Heart left ventricle (tissue), 16 donors: ENCODE results near the gene GRIN1. TPM values are rescaled to one million over a fixed set of nuclear protein-coding genes. Genes with fewer than 3 reads are reported as not detected.

ENCODE experiments used
- ATAC-seq, 4 donors: fragments of 200-7000 bp; cut with Tn5 transposase; one replicate each; pipeline ENCODE4 v1.9.1; 2020 to 2022; ENCODE audit warnings: moderate library complexity in 4 of 4, mild to moderate bottlenecking in 3 of 4, moderate number of reproducible peaks in 1 of 4
- DNase-seq, 5 donors: peaks; one replicate each; pipeline ENCODE4 v3.0.0-alpha.2; 2020
- H3K27ac ChIP-seq, 12 donors: fragments of 200-600 bp; sonication (generic) in 4 of 12; one replicate each; pipeline versions ENCODE4 v1.5.0 to v1.8.0; 2016 to 2022; ENCODE audit warnings: mild to moderate bottlenecking in 2 of 12
- H3K27me3 ChIP-seq, 9 donors: fragments of 200-600 bp; sonication (generic) in 2 of 9; one replicate each; pipeline versions ENCODE4 v1.5.1 to v1.8.0; 2016 to 2022; ENCODE audit warnings: mild to moderate bottlenecking in 3 of 9
- H3K36me3 ChIP-seq, 9 donors: fragments of 200-600 bp; sonication (generic) in 2 of 9; one replicate each; pipeline versions ENCODE4 v1.5.0 to v1.8.0; 2018 to 2022; ENCODE audit warnings: mild to moderate bottlenecking in 2 of 9
- H3K4me1 ChIP-seq, 12 donors: fragments of 200-600 bp; sonication (generic) in 4 of 12; one replicate each; pipeline versions ENCODE4 v1.5.0 to v1.8.0; 2016 to 2022; ENCODE audit warnings: mild to moderate bottlenecking in 3 of 12
- H3K4me3 ChIP-seq, 12 donors: fragments of 200-600 bp; sonication (generic) in 4 of 12; one replicate each; pipeline versions ENCODE4 v1.5.0 to v1.8.0; 2017 to 2022; ENCODE audit warnings: mild to moderate bottlenecking in 9 of 12, moderate library complexity in 4 of 12
- H3K9me3 ChIP-seq, 12 donors: fragments of 200-600 bp; sonication (generic) in 4 of 12; one replicate each; pipeline versions ENCODE4 v1.5.0 to v1.8.0; 2016 to 2022; ENCODE audit warnings: mild to moderate bottlenecking in 1 of 12
- CTCF ChIP-seq, 12 donors: fragments of 200-600 bp; sonication (generic) in 4 of 12; IDR thresholded peaks; one replicate each; pipeline versions ENCODE4 v1.5.0 to v1.8.0; 2018 to 2022; ENCODE audit warnings: antibody characterized with exemption in 12 of 12, mild to moderate bottlenecking in 5 of 12
- POLR2A ChIP-seq, 2 donors: fragments of 450-650 bp; IDR thresholded peaks; one replicate each; pipeline ENCODE4 v1.6.1; 2017; ENCODE audit warnings: antibody characterized with exemption in 2 of 2, mild to moderate bottlenecking in 2 of 2, moderate library complexity in 2 of 2
- WGBS, 4 donors: extraction: QIAGEN DNeasy Blood & Tissue Kit in 2 of 4; methylation state at CpG; one replicate each; pipeline versions ENCODE4 v1.1.5 to v1.1.7; 2013 to 2018; 5-methylcytosine and 5-hydroxymethylcytosine counted together
- intact Hi-C, 10 donors: fragments of 100-400 bp; cut with DNase I; formaldehyde crosslinking; loops; one replicate each; pipeline versions ENCODE4 v1.11.1 to v1.14.2; 2022
- polyA plus RNA-seq, 2 donors: library from polyadenylated mRNA; stranded (reverse); fragments of 200-250 nt; gene quantifications; one replicate each; pipeline ENCODE4 v1.2.3, GENCODE V29; 2013
- total RNA-seq, 9 donors: library from RNA; depleted of rRNA in 2 of 9; stranded (reverse); fragments of >200 nt in 2 of 9; fragmentation: NEBNext Ultra II Directional in 3 of 9; extraction: Animal tissue kit (Norgen Biotek cat#: 25700) in 3 of 9; gene quantifications; one replicate each; pipeline versions ENCODE4 v1.1.0 to v1.2.4, GENCODE V29; 2016 to 2023
- donor health status: ischemic (EF 13 %, LVEDD 7.1; RV severe dilation, severe dysfunction).
- donor health status: healthy with polysubstance abuse.
- donor health status: DM: no; HTN: yes; CAD: no.
- donor health status: DM: no; HTN: no; CAD: no.
- donor health status: ischemic (EF 25% LVEDD 6.9; RV normal size, moderate dysfunction).
- donor health status: ischemic (EF 25% LVEDD 5.7; RV mildly dilated, moderate dysfunction).
- donor health status: healthy.
- donor health status: DM: yes; HTN: yes; CAD: no.
- donor health status: ischemic (EF 35%, LVEDD 5.7; RV mildly dilated, moderate dysfunction).
- donor health status: nonischemic (EF 11% LVEDD 7.7; RV severe dilation, severe dysfunction).
- donor health status: DM: yes; HTN: yes; CAD: no.
- donor health status: PGD.
- donor health status: ischemic (EF 29% LVEDD 5.4; RV normal size, mild dysfunction).
- donor health status: nonischemic (EF 23%, LVEDD 6.1; RV moderate dilation, normal function).

GRIN1 gene
- total and polyA plus RNA-seq, 11 donors: 0.10 TPM; not detected in 10

- WGBS, 4 donors: 80 to 87% (median 81%) methylated on average over 16 to 21 of the region's 21 CpGs
- no peak overlapping the region for H3K4me3 ChIP-seq
- DNase-seq (no peak), ATAC-seq (no peak)
- no peaks in the 10 kb centered on the region for H3K27me3 ChIP-seq
- H3K27ac ChIP-seq: no peak overlapping the region
- peaks cover 0 to 10% (median 6%) of the 10 kb centered on the region in 12 donors for H3K4me1 ChIP-seq
- intact Hi-C loops: no loop called here
- TF ChIP-seq POLR2A (IDR thresholded peaks at IDR 0.05) (no peak), CTCF (IDR thresholded peaks at IDR 0.05) (no peak)
- H3K36me3 ChIP-seq: peaks cover 0 to 32% (median 3%) of the 10 kb centered on the region in 9 donors
- no peaks in the 10 kb centered on the region for H3K9me3 ChIP-seq
These were observed 73.6 kb downstream of the GRIN1 start for GRCh38 chr9:137212520-137212919.

- no peak overlapping the region for H3K4me3 ChIP-seq
- H3K27me3 ChIP-seq: no peaks in the 10 kb centered on the region
- peaks cover 2 to 19% (median 15%) of the 10 kb centered on the region in 12 donors for H3K4me1 ChIP-seq
- DNase-seq (no peak), ATAC-seq (no peak)
- no peaks in the 10 kb centered on the region for H3K9me3 ChIP-seq
- no peak for TF ChIP-seq CTCF (IDR thresholded peaks at IDR 0.05)
- TF ChIP-seq POLR2A (IDR thresholded peaks at IDR 0.05): no peak
- H3K36me3 ChIP-seq: peaks cover 0 to 32% (median 2%) of the 10 kb centered on the region in 9 donors
- intact Hi-C loops: no loop called here
- WGBS, 4 donors: 88 to 92% (median 91%) methylated on average over 44 to 49 of the region's 49 CpGs
- no peak overlapping the region for H3K27ac ChIP-seq
These were observed 74.5 kb downstream of the GRIN1 start for GRCh38 chr9:137213160-137214060.

- Histone ChIP-seq H3K27ac (no peak overlapping the region), H3K4me1 (peaks cover 2 to 26% (median 21%) of the 10 kb centered on the region in 12 donors), H3K4me3 (no peak overlapping the region), H3K27me3 (no peaks in the 10 kb centered on the region), H3K36me3 (peaks cover 0 to 25% (median 0%) of the 10 kb centered on the region in 9 donors), H3K9me3 (no peaks in the 10 kb centered on the region)
- no peak for TF ChIP-seq CTCF (IDR thresholded peaks at IDR 0.05)
- TF ChIP-seq POLR2A (IDR thresholded peaks at IDR 0.05): no peak
- DNase-seq (no peak), ATAC-seq (no peak)
- 93 to 95% (median 94%) methylated on average over 16 to 19 of the region's 19 CpGs for WGBS, 4 donors
- intact Hi-C loops: no loop called here
These were observed 75.7 kb downstream of the GRIN1 start for GRCh38 chr9:137214620-137215019.

GRCh38 chr9:137215196-137215986 is 76.4 kb downstream of the GRIN1 start:
- WGBS, 4 donors: 94 to 96% (median 95%) methylated on average over 21 to 22 of the region's 22 CpGs
- ATAC-seq: no peak
- no peaks in the 10 kb centered on the region for H3K9me3 ChIP-seq
- TF ChIP-seq CTCF (IDR thresholded peaks at IDR 0.05): no peak
- no peak for TF ChIP-seq POLR2A (IDR thresholded peaks at IDR 0.05)
- no peak overlapping the region for H3K4me3 ChIP-seq
- H3K4me1 ChIP-seq: peaks cover 2 to 26% (median 21%) of the 10 kb centered on the region in 12 donors
- intact Hi-C loops: no loop called here
- no peak for DNase-seq
- H3K36me3 ChIP-seq: peaks cover 0 to 19% (median 0%) of the 10 kb centered on the region in 9 donors
- no peaks in the 10 kb centered on the region for H3K27me3 ChIP-seq
- no peak overlapping the region for H3K27ac ChIP-seq
